ENCODE data around the gene CARD6. TPM values are rescaled to one million over a fixed set of nuclear protein-coding genes. Genes with fewer than 3 reads are reported as not detected.

Gene CARD6
- total RNA-seq, 4 donors from 2014 or later: 4.1 to 20.6 (median 7.1) TPM

DNA sequence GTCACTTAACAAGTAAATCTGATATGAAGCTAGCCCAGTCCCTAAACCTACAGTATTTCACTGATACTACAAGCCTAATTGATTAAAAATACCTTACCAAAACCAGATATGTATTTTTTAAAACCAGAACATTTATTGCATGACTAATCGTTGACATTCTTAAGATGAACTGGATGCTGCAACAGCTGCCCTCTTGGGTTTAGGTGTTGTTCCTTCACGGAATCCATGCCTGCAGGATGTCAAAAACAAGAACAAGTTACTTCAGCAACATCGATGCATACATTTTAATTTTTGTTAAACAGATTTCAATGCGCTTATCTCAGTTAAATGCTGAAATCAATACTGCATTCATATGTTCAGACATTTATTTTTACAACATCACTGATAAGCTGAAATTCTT, 8.8 kb upstream of the CARD6 start:
- peaks cover 0 to 62% (median 2%) of the 10 kb centered on the region in 3 donors for H3K36me3 ChIP-seq
- H3K4me1 ChIP-seq: peaks cover 0 to 23% (median 4%) of the 10 kb centered on the region in 4 donors
- no peak overlapping the region for H3K27ac ChIP-seq
- no peak for DNase-seq
- H3K4me3 ChIP-seq: no peak overlapping the region
- no peaks in the 10 kb centered on the region for H3K9me3 ChIP-seq
- H3K27me3 ChIP-seq: no peaks in the 10 kb centered on the region
- TF ChIP-seq POLR2A (IDR thresholded peaks at IDR 0.05): no peak
- TF ChIP-seq, protein P1, sequence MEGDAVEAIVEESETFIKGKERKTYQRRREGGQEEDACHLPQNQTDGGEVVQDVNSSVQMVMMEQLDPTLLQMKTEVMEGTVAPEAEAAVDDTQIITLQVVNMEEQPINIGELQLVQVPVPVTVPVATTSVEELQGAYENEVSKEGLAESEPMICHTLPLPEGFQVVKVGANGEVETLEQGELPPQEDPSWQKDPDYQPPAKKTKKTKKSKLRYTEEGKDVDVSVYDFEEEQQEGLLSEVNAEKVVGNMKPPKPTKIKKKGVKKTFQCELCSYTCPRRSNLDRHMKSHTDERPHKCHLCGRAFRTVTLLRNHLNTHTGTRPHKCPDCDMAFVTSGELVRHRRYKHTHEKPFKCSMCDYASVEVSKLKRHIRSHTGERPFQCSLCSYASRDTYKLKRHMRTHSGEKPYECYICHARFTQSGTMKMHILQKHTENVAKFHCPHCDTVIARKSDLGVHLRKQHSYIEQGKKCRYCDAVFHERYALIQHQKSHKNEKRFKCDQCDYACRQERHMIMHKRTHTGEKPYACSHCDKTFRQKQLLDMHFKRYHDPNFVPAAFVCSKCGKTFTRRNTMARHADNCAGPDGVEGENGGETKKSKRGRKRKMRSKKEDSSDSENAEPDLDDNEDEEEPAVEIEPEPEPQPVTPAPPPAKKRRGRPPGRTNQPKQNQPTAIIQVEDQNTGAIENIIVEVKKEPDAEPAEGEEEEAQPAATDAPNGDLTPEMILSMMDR (IDR thresholded peaks at IDR 0.05): no peak

DNA sequence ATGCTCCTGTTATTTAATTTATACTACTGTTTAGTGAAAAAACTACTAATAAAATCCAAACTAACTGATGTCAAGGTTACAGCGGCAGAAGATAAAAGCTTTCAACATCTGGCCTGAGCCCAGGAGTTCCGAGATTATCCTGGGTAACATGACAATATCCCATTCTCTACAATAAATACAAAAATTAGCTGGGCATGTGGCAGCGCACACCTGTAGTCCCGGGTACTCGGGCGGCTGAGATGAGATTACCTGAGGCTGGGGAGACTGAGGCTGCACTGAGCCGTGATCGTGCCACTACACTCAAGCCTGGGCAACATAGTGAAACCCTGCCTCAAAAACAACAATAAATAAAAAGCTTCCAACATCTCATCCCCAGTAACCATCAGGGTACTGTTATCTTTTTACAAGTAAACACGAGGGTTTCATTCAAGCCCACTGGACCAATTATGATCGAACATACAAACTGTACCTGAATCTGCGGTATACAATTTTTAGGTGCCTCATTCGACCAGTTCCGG, 7.4 kb upstream of the CARD6 start:
- Histone ChIP-seq H3K4me3 (peak overlapping the region; percentile 61 to 72 (median 63)), H3K27ac (peak overlapping the region; percentile 83 to 96 (median 87)), H3K9me3 (no peaks in the 10 kb centered on the region), H3K36me3 (peaks cover 0 to 47% (median 2%) of the 10 kb centered on the region in 3 donors), H3K4me1 (peaks cover 0 to 23% (median 4%) of the 10 kb centered on the region in 4 donors), H3K27me3 (no peaks in the 10 kb centered on the region)
- TF ChIP-seq, protein P1 (IDR thresholded peaks at IDR 0.05): no peak
- TF ChIP-seq POLR2A (IDR thresholded peaks at IDR 0.05): no peak
- no peak for DNase-seq

DNA sequence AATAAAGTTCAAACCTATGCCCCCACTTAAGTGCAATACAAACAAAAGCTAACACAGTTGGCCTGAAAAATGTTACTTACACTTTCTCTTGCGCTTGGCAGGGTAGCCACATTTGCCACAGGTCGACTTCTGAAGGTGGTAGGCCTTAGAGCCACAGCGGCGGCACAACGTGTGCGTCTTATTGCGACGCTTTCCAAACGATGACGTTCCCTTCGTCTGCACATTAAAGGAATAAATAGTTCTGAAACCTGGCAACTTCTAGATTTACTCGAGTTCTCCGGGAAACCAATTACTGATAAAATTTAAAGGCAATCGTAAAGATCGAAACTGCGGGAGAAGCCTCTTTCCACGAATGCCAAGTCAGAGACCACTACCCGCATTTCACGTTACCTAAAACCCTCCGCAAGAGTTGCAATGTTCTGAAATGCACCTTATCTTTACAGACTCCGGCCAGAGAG, 6.7 kb upstream of the CARD6 start:
- TF ChIP-seq POLR2A (IDR thresholded peaks at IDR 0.05): no peak
- TF ChIP-seq, protein P1 (IDR thresholded peaks at IDR 0.05): no peak
- H3K36me3 ChIP-seq: peaks cover 0 to 41% (median 2%) of the 10 kb centered on the region in 3 donors

DNA sequence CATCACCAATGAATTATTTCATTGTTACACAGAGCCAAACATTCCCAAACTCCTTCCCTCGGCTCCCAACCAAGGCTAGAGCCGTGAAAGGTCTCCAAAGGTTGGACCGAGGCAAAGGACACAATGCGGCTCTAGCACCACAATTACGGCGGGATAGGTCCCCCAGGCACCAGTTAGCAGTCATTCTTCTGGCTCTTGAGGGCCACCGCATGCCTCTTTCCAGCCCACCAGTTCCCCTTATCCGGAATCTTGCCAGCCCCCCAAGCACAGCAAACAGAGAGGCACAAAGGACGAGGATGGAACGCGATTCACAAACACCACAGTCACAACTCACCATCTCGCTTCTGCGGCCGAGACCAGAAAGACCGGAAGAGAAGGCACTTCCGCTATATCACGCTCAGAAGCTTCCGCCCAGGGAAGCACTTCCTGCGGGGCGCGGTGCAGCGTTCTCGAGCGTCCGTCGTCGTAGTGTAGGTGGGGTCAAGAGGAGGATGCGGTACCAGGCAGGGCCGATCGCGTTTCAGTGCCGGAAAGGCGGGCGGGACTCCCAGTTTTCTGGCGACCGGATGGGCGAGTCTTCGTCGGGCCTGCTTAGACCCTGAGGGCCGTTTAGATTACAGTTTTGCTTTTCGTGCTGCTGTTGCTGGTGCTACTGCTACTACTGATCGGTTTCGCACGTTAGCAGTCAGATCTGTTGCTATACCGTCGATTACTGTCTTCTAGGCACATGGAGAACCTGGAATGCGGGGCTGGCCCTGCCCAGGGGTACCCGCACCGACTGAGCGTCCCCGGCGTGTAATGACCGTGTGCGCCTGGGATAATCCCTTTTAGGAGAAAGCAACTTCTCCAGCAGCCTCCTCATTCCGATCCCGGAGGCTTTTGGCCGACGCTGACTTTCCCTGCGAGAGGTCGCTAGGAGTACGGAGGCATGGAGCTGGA, 6.0 kb upstream of the CARD6 start, which contains the start of gene RPL37:
Gene RPL37 (minus strand): TSS at position 374 of the 939 bp plus-strand sequence. CDS start 37 bp downstream, at position 337.
- peaks cover 0 to 23% (median 4%) of the 10 kb centered on the region in 4 donors for H3K4me1 ChIP-seq
- TF ChIP-seq POLR2A (IDR thresholded peaks at IDR 0.05): peak; percentile 69 to 79
- TF ChIP-seq, protein P1 (IDR thresholded peaks at IDR 0.05): no peak
- peaks cover 0 to 34% (median 0%) of the 10 kb centered on the region in 3 donors for H3K36me3 ChIP-seq
- no peaks in the 10 kb centered on the region for H3K27me3 ChIP-seq
- H3K9me3 ChIP-seq: no peaks in the 10 kb centered on the region
- H3K27ac ChIP-seq: peak within 1 kb of the TSS; percentile 83 to 96 (median 87)
- peak within 1 kb of the TSS; percentile 61 to 72 (median 63) for H3K4me3 ChIP-seq
- peak; percentile 92 to 97 (median 94) for DNase-seq

More for the DNA sequence above, 6.7 kb upstream of the CARD6 start:
- Histone ChIP-seq H3K4me1 (peaks cover 0 to 23% (median 4%) of the 10 kb centered on the region in 4 donors), H3K4me3 (peak overlapping the region; percentile 61 to 72 (median 63)), H3K27ac (peak overlapping the region; percentile 83 to 96 (median 87)), H3K27me3 (no peaks in the 10 kb centered on the region), H3K9me3 (no peaks in the 10 kb centered on the region)
- peak in 2 of 3 donors; percentile 38 to 53 for DNase-seq

DNA sequence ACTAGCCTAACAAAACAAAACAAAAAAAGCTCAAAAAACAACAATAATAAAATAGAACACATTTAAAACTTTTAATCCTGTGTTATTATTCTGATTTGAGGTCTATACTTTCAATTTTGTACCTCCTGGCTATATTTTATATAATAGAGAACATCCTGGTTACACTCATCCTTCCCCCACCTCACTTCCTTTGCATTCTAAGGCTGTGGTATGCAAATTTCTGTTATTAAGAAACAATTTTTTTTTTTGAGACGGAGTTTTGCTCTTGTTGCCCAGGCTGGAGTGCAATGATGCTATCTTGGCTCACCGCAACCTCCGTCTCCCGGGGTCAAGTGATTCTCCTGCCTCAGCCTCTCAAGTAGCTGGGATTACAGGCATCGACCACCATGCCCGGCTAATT, 3.1 kb upstream of the CARD6 start:
- Histone ChIP-seq H3K36me3 (peaks cover 0 to 4% (median 0%) of the 10 kb centered on the region in 3 donors), H3K27ac (no peak overlapping the region), H3K4me1 (peaks cover 0 to 17% (median 4%) of the 10 kb centered on the region in 4 donors), H3K9me3 (no peaks in the 10 kb centered on the region), H3K4me3 (no peak overlapping the region), H3K27me3 (no peaks in the 10 kb centered on the region)
- TF ChIP-seq POLR2A (IDR thresholded peaks at IDR 0.05): no peak
- TF ChIP-seq, protein P1 (IDR thresholded peaks at IDR 0.05): no peak
- DNase-seq: no peak

Measured in Peyer's patch (tissue), 4 donors.